GM19023 (cell line): ENCODE data around the gene PCDHB1.
"Not testable (repeated sequence)": the region's sequence is repeated elsewhere in the genome, so short reads cannot be mapped to it uniquely, and the experiment has no call there.

Source experiments
- ATAC-seq: cut with Tn5 transposase; IDR thresholded peaks from one replicate; pipeline ENCODE4 v1.9.1; 2021; ENCODE audit warnings: mild to moderate bottlenecking, moderate library complexity; ENCODE audit not compliant: unreplicated experiment

PCDHB1 gene

DNA sequence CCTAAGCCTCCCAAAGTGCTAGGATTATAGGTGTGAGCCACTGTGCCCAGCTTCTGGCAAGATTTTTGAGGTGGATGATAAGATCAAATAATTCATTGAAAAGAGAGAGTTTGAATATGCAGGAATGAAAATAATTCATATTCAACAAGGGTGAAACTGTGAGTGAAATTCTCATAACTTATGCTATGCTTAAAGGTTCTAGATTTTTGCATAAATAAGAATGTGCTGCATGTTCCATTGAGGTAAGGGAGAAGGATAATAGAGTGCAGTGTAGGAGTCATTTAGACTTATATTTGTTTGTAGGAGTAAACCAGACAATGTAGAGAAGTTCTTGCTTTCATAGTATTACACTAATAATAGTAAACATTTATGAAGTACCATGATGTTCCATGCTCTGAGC is 31.1 kb downstream of the PCDHB1 start:
- ATAC-seq, result no peak

- ATAC-seq, result no peak
Measured at GRCh38 chr5:141084487-141084989, 33.4 kb downstream of the PCDHB1 start.

- no peak for ATAC-seq
Measured at GRCh38 chr5:141094481-141095262, 43.5 kb downstream of the PCDHB1 start, which contains the start of gene PCDHB2. PCDHB2 (plus strand) TSS chr5:141094615; CDS start chr5:141094791, 176 bp downstream.

GRCh38 chr5:141095263-141095641 is 44.1 kb downstream of the PCDHB1 start:
- ATAC-seq, result no peak

- ATAC-seq, result not testable (repeated sequence)
Measured at GRCh38 chr5:141096181-141096580, 45.0 kb downstream of the PCDHB1 start.

GRCh38 chr5:141096586-141096985 is 45.4 kb downstream of the PCDHB1 start:
- ATAC-seq, result not testable (repeated sequence)

- no peak for ATAC-seq
Measured at GRCh38 chr5:141100243-141100805, 49.1 kb downstream of the PCDHB1 start, which contains the start of gene PCDHB3. PCDHB3 (plus strand) TSS chr5:141100473; CDS start chr5:141100650, 177 bp downstream.

DNA sequence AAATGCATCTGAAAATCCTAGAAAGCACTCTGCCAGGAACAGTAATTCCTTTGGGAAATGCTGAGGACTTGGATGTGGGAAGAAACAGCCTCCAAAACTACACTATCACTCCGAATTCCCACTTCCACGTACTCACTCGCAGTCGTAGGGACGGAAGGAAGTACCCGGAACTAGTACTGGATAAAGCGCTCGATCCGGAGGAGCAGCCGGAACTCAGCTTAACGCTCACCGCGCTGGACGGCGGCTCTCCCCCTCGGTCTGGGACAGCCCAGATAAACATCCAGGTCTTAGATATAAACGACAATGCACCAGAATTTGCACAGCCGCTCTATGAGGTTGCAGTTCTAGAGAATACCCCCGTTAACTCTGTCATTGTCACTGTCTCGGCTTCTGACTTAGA is 49.9 kb downstream of the PCDHB1 start:
- ATAC-seq, result no peak

DNA sequence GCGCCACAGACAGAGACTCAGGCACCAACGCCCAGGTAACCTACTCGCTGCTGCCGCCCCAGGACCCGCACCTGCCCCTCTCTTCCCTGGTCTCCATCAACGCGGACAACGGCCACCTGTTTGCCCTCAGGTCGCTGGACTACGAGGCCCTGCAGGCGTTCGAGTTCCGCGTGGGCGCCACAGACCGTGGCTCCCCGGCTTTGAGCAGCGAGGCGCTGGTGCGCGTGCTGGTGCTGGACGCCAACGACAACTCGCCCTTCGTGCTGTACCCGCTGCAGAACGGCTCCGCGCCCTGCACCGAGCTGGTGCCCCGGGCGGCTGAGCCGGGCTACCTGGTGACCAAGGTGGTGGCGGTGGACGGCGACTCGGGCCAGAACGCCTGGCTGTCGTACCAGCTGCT is 50.9 kb downstream of the PCDHB1 start:
- ATAC-seq, result not testable (repeated sequence)

DNA sequence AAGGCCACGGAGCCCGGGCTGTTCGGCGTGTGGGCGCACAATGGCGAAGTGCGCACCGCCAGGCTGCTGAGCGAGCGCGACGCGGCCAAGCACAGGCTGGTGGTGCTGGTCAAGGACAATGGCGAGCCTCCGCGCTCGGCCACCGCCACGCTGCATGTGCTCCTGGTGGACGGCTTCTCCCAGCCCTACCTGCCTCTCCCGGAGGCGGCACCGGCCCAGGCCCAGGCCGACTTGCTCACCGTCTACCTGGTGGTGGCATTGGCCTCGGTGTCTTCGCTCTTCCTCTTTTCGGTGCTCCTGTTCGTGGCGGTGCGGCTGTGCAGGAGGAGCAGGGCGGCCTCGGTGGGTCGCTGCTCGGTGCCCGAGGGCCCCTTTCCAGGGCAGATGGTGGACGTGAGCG is 51.3 kb downstream of the PCDHB1 start:
- not testable (repeated sequence) for ATAC-seq

DNA sequence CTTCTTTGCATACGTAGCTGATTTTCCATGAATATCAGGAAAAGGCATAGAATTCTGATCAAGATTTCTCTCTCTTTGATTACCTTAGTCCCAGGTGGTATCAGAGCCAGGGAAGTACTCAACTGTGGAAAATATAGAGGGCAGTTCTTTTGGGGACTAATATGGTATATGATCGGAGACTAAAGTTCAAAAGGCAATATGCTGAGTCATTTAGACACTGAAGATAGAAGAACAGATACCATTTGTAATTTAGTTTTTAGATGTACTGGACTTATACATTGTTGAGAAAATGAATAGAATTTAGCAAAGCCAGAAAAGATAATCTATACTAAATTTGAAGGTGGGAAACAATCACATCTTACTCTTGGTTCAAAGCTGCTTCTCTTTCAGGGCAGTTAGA is 54.2 kb downstream of the PCDHB1 start:
- no peak for ATAC-seq
